OCI-LY1 (cell line): ENCODE data around the gene RTBDN.

ENCODE experiments used
- H2AFZ ChIP-seq: fragments of 200-600 bp; sonication (generic), shearing (Covaris generic); 2 replicates; pipeline ENCODE4 v1.6.0; 2014; ENCODE audit warnings: antibody characterized with exemption, mild to moderate bottlenecking, low read length
- H3F3A ChIP-seq: fragments of 200-600 bp; sonication (generic), shearing (Covaris generic); 2 replicates; pipeline ENCODE4 v1.6.0; 2014; ENCODE audit warnings: mild to moderate bottlenecking, antibody characterized with exemption, low read length, moderate library complexity; ENCODE audit not compliant: insufficient read depth
- H3K27ac ChIP-seq: fragments of 200-600 bp; sonication (generic); 2 replicates; pipeline ENCODE4 v1.5.1; 2014; ENCODE audit warnings: low read length, mixed run types, mild to moderate bottlenecking, low read depth; ENCODE audit not compliant: poor library complexity, severe bottlenecking
- H3K27me3 ChIP-seq: fragments of 200-600 bp; sonication (generic); 2 replicates; pipeline ENCODE4 v1.6.0; 2014; ENCODE audit warnings: antibody characterized with exemption, mild to moderate bottlenecking, low read length, moderate library complexity; ENCODE audit not compliant: insufficient read depth
- H3K36me3 ChIP-seq: fragments of 200-600 bp; sonication (generic); 2 replicates; pipeline ENCODE4 v1.6.1; 2014; ENCODE audit warnings: mild to moderate bottlenecking, antibody characterized with exemption, low read length, moderate library complexity, mixed read lengths; ENCODE audit not compliant: insufficient read depth
- H3K4me1 ChIP-seq: fragments of 200-600 bp; sonication (generic); 2 replicates; pipeline ENCODE4 v1.5.1; 2014; ENCODE audit warnings: mild to moderate bottlenecking, low read length, moderate library complexity; ENCODE audit not compliant: insufficient read depth, severe bottlenecking
- H3K4me2 ChIP-seq: fragments of 200-600 bp; sonication (generic), shearing (Covaris generic); 2 replicates; pipeline ENCODE4 v1.6.1; 2014; ENCODE audit warnings: low read length
- H3K4me3 ChIP-seq: fragments of 200-600 bp; sonication (generic); 2 replicates; pipeline ENCODE4 v1.5.1; 2014; ENCODE audit warnings: low read length, low read depth, mild to moderate bottlenecking, mixed read lengths; ENCODE audit not compliant: poor library complexity, severe bottlenecking
- H3K79me2 ChIP-seq: fragments of 200-600 bp; shearing (Covaris generic); 2 replicates; pipeline ENCODE4 v1.6.1; 2016; ENCODE audit warnings: mixed run types, low read length, mixed read lengths; ENCODE audit not compliant: insufficient read depth
- H3K9ac ChIP-seq: fragments of 200-600 bp; sonication (generic), shearing (Covaris generic); 2 replicates; pipeline ENCODE4 v1.6.1; 2014; ENCODE audit warnings: mild to moderate bottlenecking, low read length, mixed read lengths
- H3K9me2 ChIP-seq: fragments of 200-600 bp; sonication (generic), shearing (Covaris generic); 2 replicates; pipeline ENCODE4 v1.6.1; 2014; ENCODE audit warnings: low read depth, mild to moderate bottlenecking, low read length, mixed read lengths
- H3K9me3 ChIP-seq: fragments of 200-600 bp; shearing (Covaris generic); 2 replicates; pipeline ENCODE4 v1.6.1; 2014; ENCODE audit warnings: low read length, mixed read lengths
- H4K20me1 ChIP-seq: fragments of 200-600 bp; sonication (generic), shearing (Covaris generic); 2 replicates; pipeline ENCODE4 v1.6.0; 2016; ENCODE audit warnings: mild to moderate bottlenecking, low read length; ENCODE audit not compliant: insufficient read depth
- CTCF ChIP-seq: fragments of 200-600 bp; sonication (generic), shearing (Covaris generic); IDR thresholded peaks from 2 replicates; pipeline ENCODE4 v1.5.1; 2017; ENCODE audit warnings: mild to moderate bottlenecking, antibody characterized with exemption, low read length, moderate library complexity, mixed read lengths
- EZH2 ChIP-seq: fragments of 200-600 bp; sonication (generic), shearing (Covaris generic); IDR thresholded peaks from 2 replicates; pipeline ENCODE4 v1.8.0; 2017; ENCODE audit warnings: borderline replicate concordance, mixed run types, mild to moderate bottlenecking, antibody characterized with exemption, low read length, moderate library complexity, mixed read lengths

Gene RTBDN

GRCh38 chr19:12880551-12881171, 46.3 kb upstream of the RTBDN start:
- Histone ChIP-seq H3K4me1 (peaks cover 28% of the 10 kb centered on the region), H3K9me3 (peaks cover 7% of the 10 kb centered on the region; the same call in 1 of the 2 replicates), H2AFZ (no peak overlapping the region)

GRCh38 chr19:12875086-12875485, 40.7 kb upstream of the RTBDN start:
- Histone ChIP-seq H3K9me3 (no peaks in the 10 kb centered on the region), H3K9me2 (no peaks in the 10 kb centered on the region), H2AFZ (no peak overlapping the region), H3K4me1 (peaks cover 5% of the 10 kb centered on the region), H3K9ac (no peak overlapping the region), H4K20me1 (no peaks in the 10 kb centered on the region), H3K27me3 (no peaks in the 10 kb centered on the region), H3K27ac (no peak overlapping the region), H3K4me3 (no peak overlapping the region), H3K79me2 (no peaks in the 10 kb centered on the region), H3K4me2 (no peak overlapping the region), H3K36me3 (peaks cover 42% of the 10 kb centered on the region), H3F3A (no peaks in the 10 kb centered on the region)
- no peak for TF ChIP-seq EZH2

More at GRCh38 chr19:12880551-12881171, 46.3 kb upstream of the RTBDN start:
- Histone ChIP-seq H3K9me2 (no peaks in the 10 kb centered on the region), H3K36me3 (peaks cover 16% of the 10 kb centered on the region), H3K4me3 (peak overlapping the region; percentile 88), H3K79me2 (no peaks in the 10 kb centered on the region), H3F3A (no peaks in the 10 kb centered on the region), H3K4me2 (peak overlapping the region; percentile 73), H3K27me3 (no peaks in the 10 kb centered on the region), H3K27ac (peak overlapping the region; percentile 58), H4K20me1 (no peaks in the 10 kb centered on the region), H3K9ac (peak overlapping the region; percentile 82)
- TF ChIP-seq CTCF (no peak), EZH2 (no peak)

GRCh38 chr19:12873891-12874745, 39.7 kb upstream of the RTBDN start:
- no peak for TF ChIP-seq CTCF
- H3K27me3 ChIP-seq = no peaks in the 10 kb centered on the region
- H3K79me2 ChIP-seq = no peaks in the 10 kb centered on the region
- H3F3A ChIP-seq = no peaks in the 10 kb centered on the region
- no peak overlapping the region for H2AFZ ChIP-seq
- H3K4me2 ChIP-seq = no peak overlapping the region
- no peak overlapping the region for H3K9ac ChIP-seq
- H3K27ac ChIP-seq = no peak overlapping the region
- no peaks in the 10 kb centered on the region for H3K9me3 ChIP-seq
- H4K20me1 ChIP-seq = no peaks in the 10 kb centered on the region
- H3K4me3 ChIP-seq = no peak overlapping the region
- peaks cover 42% of the 10 kb centered on the region for H3K36me3 ChIP-seq
- H3K4me1 ChIP-seq = no peaks in the 10 kb centered on the region
- no peaks in the 10 kb centered on the region for H3K9me2 ChIP-seq
